NCI-H1092 (cell line): ENCODE data around the gene PDIA6.
"Not testable (repeated sequence)": the region's sequence is repeated elsewhere in the genome, so short reads cannot be mapped to it uniquely, and the experiment has no call there.

Source experiments
- DNase-seq: peaks from one replicate; lab custom pipeline; 2025; lab: John Stamatoyannopoulos, UW

The PDIA6 gene

GRCh38 chr2:10833021-10833420 is 20.4 kb upstream of the PDIA6 start:
- DNase-seq = no peak

- DNase-seq = peak; percentile 45
These were observed 19.8 kb upstream of the PDIA6 start for GRCh38 chr2:10832203-10832936.

DNA sequence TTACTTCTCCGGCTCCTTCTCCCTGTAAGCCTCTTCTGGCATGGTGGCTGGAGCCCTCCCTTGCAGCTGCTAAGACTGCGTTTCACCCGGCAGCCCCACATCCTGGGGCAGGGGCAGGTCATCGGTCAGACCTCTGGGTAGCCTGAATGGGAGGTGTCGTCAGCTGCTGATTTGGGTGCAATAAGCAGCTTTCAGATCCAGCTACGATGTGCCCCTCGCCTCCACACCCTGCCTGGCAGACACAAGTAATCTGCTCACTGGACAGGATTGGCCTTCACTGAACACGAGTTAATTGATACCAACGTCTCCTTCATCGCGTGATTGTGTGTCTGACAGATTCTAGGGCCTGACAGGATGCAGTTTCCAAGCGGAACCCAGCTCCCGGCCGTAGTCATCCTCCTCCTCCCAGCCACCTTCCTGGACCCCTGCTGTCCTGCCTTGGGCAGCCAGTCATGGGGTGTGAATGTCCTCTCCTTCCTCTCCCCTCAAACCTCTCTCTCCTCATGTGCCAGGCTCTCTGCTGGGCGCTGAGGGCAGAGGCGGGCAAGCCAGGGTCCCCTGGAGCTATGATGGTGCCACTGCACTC is 18.9 kb upstream of the PDIA6 start:
- DNase-seq = no peak

- no peak for DNase-seq
These were observed 18.2 kb upstream of the PDIA6 start for GRCh38 chr2:10830641-10831399.

GRCh38 chr2:10830203-10830602 is 17.6 kb upstream of the PDIA6 start:
- DNase-seq = no peak

- no peak for DNase-seq
These were observed 16.7 kb upstream of the PDIA6 start for GRCh38 chr2:10829299-10829698.

GRCh38 chr2:10828346-10828745 is 15.8 kb upstream of the PDIA6 start:
- no peak for DNase-seq

DNA sequence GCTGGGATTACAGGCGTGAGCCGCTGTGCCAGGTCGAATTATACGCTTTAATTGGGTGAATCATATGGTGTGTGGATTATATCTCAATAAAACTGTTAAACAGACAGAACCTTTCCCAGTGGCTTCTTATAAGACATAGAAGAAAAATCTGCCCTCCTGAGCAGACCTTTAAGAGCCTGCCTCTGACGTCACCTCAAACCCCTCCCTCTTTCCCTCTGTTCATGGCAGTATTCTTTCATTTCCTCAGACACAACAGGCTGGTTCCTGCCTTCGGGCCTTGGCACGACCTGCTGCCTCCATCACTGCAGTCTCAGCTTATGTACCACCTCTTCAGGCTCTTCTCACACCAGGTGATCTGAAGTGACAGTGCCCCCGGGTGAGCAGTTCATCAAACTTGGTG is 14.0 kb upstream of the PDIA6 start:
- DNase-seq = no peak

DNA sequence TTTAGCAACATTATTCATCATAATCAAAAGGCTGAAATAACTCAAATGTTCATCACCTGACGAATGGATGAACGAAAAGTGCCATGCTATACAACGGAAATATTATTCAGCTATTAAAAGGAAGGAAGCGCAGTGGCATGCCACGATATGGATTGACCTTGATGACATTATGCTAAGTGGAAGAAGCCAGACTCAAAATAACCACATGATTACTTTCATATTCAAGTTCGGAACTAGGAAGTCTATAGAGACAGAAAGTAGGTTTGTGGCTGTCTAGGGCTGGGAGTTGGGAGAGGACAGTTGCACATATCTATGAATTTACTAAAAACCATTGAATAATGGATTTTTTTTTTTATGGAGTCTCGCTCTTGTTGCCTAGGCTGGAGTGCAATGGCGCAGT is 13.4 kb upstream of the PDIA6 start:
- no peak for DNase-seq

GRCh38 chr2:10824191-10824590 is 11.6 kb upstream of the PDIA6 start:
- DNase-seq = no peak

DNA sequence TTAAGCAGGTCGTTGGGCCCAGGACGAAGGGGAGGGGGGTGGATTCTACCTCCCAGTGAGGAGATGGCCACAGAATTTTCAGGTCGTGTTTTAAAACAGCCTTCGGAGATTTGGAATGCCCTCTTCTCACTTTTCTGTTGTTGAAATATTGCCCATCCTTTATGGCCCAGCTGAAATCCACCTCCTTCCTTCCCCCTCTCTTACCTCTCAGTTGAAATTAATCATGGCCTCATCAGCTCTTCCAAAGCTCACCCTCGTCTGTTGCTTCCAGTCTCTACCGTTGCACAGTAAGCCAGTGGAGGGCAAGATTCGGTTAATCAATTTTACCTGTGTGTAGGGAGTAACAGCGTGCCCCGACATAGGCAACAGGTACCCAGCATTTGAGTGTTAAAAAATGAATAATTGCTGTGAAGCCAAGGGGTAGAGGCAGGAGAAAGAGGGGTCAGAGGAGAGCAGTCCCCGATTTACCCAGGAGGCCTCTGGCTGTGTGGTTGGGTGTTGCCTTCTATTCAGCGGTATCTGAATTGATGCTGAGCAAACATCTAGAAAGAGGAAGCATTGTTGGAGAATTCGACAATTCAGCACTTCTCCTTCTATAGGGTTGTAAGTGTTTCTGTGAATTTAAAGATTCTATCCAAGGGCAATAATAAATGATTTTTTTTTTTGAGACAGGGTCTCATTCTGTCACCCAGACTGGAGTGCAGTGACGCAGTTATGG is 8.6 kb upstream of the PDIA6 start:
- DNase-seq = no peak

GRCh38 chr2:10820562-10820961 is 8.0 kb upstream of the PDIA6 start:
- DNase-seq = no peak

DNA sequence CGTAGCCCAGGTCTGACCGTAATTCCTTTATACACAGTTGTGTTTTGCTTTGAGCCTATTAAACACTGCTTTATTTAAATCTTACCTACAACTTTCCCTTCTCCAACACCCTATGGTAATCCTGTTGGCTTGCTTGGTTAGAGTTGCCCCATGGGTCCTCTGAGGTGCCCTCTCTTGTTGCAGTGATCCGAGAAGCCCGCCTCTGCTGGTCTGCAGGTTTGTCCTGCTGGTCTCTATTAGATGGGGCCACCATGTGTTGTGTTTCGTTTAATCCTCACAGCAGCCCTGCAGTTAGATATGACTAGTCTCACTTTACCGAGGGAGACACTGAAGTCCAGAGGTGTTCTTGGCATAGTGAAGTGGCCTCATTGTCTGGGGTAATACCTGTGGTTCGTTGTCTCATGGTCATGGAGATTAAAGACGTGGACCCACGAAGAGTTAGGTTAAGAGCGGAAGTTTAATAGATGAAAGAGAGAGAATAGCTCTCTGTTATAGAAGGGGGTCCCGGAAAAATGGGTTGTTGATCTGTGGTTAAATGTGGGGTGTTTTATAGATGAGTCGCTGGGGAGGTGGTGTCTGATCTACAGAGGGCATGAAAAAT is 7.2 kb upstream of the PDIA6 start:
- DNase-seq = no peak

DNA sequence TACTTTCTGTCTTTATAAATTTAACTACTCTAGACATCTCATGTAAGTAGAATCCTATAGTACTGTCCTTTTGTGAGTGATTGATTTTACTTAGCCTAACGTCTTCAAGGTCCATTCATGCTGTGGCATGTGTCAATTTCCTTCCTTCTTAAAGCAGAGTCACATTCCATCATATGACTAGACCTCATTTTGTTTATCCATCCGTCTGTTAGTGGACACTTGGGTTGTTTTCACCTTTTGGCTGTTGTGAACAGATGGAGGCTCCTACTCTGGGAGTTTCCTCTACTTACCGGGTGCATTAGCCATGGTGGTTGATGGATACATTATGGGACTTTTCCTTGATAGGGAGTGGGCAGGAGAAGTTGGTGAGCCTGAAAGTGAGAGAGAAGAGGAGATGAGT is 6.4 kb upstream of the PDIA6 start:
- no peak for DNase-seq

DNA sequence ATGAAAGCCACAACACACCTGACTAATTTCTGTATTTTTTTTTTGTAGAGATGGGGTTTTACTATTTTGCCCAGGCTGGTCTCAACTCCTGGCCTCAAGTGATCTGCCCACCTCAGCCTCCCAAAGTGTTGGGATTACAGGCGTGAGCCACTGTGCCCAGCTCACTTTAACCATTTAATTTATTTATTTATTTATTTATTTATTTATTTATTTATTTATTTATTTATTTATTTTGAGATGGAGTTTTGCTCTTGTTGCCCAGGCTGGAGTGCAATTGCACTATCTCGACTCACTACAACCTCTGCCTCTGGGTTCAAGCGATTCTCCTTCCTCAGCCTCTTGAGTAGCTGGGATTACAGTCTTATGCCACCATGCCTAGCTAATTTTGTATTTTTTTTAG is 5.7 kb upstream of the PDIA6 start:
- DNase-seq = not testable (repeated sequence)

- no peak for DNase-seq
These were observed 4.8 kb upstream of the PDIA6 start for GRCh38 chr2:10817413-10817812.

DNA sequence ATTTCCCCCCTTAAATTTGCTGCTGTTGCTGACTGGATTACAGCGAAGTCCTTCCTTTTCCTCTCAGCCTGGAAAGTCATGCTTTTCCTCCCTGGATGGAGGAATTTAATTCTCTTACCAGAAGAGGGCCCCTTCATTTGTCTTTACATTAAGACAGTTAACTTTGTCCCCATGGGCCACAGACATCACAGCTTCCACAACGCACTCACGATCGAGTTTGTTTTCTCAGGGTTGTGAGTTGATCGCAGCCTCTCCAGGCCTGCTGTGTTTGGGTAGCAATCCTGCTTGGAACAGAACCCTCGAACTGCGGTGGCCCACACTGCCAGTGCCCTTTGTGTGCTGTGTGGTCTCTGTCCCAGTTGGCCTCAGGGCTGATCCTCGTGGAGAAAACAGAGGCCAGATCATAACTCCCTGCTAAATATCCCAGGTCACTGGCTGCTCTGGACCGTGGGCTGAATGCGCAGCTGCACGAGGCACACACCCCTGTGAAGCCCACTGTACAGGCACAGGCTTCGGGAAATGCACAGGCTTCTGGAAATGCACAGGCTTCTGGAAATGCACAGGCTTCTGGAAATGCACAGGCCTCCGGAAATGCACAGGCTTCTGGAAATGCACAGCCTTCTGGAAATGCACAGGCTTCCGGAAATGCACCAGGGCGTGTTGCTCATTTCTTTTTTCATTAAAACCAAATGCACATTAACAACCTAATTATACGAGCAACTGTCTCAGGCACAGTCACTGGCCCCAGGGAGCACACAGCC is 2.2 kb upstream of the PDIA6 start:
- no peak for DNase-seq

DNA sequence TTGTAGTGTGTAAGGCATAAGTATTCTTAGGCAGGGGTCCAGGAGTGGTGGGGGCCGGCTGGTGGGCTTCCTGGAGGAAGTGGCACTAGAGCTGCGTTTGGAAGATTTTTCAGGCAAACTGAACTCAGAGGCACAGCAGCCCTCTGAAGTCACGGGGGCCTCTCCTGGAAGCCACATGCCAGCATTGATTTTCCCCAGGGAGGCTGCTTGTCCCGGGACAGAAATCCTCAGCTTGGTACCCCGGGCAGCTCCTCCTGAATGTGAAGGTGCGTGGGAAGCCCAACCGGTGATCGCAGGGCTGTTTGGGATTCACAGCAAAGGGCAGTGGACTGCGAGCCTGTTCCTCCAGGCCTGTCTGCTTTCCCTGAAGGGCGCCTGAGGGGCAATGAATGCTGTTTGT is 1.6 kb upstream of the PDIA6 start:
- DNase-seq = no peak

GRCh38 chr2:10813163-10814138 is 866 bp upstream of the PDIA6 start:
- not testable (repeated sequence) for DNase-seq

DNA sequence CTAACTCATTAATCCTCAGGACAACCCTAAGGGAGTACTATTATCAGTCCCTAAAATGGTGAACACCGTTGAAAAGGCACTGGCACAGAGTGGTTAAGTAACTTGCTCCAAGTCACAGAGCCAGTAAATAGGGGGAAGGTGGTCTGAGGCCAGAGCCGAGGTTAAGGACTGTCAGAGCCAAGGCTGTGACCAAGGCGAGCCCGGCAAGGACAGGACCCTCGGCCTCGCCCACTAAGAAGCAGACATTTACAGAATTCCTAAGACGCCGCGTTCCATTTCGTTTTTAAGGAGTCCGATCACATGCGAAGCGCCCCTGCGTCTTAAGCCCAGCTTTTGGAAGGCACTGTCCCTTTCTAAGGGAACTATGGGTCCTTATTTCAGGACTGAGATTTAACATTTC is 1.1 kb downstream of the PDIA6 start:
- DNase-seq = no peak
